Panc1 (cell line): ENCODE data around the gene RARRES2. TPM values are rescaled to one million over a fixed set of nuclear protein-coding genes. Genes with fewer than 3 reads are reported as not detected.

Experiments
- ATAC-seq: fragments of 200-7000 bp; cut with Tn5 transposase; 2 replicates; pipeline ENCODE4 v1.9.1; 2020; ENCODE audit warnings: mild to moderate bottlenecking, moderate library complexity
- BruUV-seq: library from RNA; stranded (reverse); fragments of 400-500 nt; replicated peaks from 2 replicates; lab custom pipeline; 2021; lab: Mats Ljungman, UMichigan
- CTCF ChIA-PET: fragments of 300-600 bp; sonication (Branson Sonifier 250); formaldehyde crosslinking; loops from one replicate; lab custom pipeline; 2022; ENCODE audit warnings: antibody characterized with exemption; lab: Charles Lee
- POLR2A ChIA-PET: fragments of 300-600 bp; sonication (Branson Sonifier 250); formaldehyde crosslinking; loops from one replicate; lab custom pipeline; 2022; ENCODE audit warnings: antibody characterized with exemption; lab: Charles Lee
- DNase-seq: peaks from one replicate; pipeline ENCODE4 v3.0.0-alpha.2; 2010; ENCODE audit warnings: low read depth, low spot score
- H3K27ac ChIP-seq: 2 replicates; pipeline ENCODE4 v1.5.1; 2011; ENCODE audit warnings: mild to moderate bottlenecking, low read length, inconsistent platforms
- H3K27me3 ChIP-seq: fragments of 200-500 bp; sonication (Bioruptor generic); 2 replicates; pipeline ENCODE4 v1.6.0; 2014; ENCODE audit warnings: low read length, inconsistent platforms; ENCODE audit not compliant: control insufficient read depth, insufficient read depth
- H3K36me3 ChIP-seq: fragments of 200-500 bp; sonication (Bioruptor generic); 2 replicates; pipeline ENCODE4 v1.5.1; 2014; ENCODE audit warnings: inconsistent platforms, mild to moderate bottlenecking, low read length, moderate library complexity; ENCODE audit not compliant: control insufficient read depth, insufficient read depth
- H3K4me1 ChIP-seq: 2 replicates; pipeline ENCODE4 v1.5.1; 2011; ENCODE audit warnings: inconsistent platforms, mild to moderate bottlenecking, low read length, moderate library complexity; ENCODE audit not compliant: control insufficient read depth, insufficient read depth
- H3K4me3 ChIP-seq, 2 experiments: 2 replicates each; pipeline ENCODE4 v1.5.1; 2011 to 2012; ENCODE audit warnings: low read depth in 2 of 2, low read length in 2 of 2, mild to moderate bottlenecking in 2 of 2, inconsistent platforms in 1 of 2, moderate library complexity in 1 of 2
- H3K9me3 ChIP-seq: fragments of 200-500 bp; sonication (Bioruptor generic); 2 replicates; pipeline ENCODE4 v1.5.1; 2014; ENCODE audit warnings: low read depth, mild to moderate bottlenecking, inconsistent platforms, low read length, moderate library complexity; ENCODE audit not compliant: control insufficient read depth, insufficient read depth
- POLR2AphosphoS5 ChIP-seq: IDR thresholded peaks from 2 replicates; pipeline ENCODE4 v1.6.1; 2012; ENCODE audit warnings: mild to moderate bottlenecking, low read depth, low read length, moderate library complexity
- SIN3A ChIP-seq: IDR thresholded peaks from 2 replicates; pipeline ENCODE4 v1.6.1; 2012; ENCODE audit warnings: low read depth, mild to moderate bottlenecking, low read length, moderate library complexity, borderline replicate concordance; ENCODE audit not compliant: insufficient read depth
- TCF7L2 ChIP-seq: IDR thresholded peaks from 2 replicates; pipeline ENCODE4 v1.6.1; 2011; ENCODE audit warnings: mild to moderate bottlenecking, low read depth, low read length, inconsistent platforms
- in situ Hi-C: cut with HindIII; loops from 2 replicates; pipeline ENCODE4 v1.10.0; 2016; ENCODE audit warnings: low sequenced_read_pairs, low pct_unique_long_range_greater_than_20kb
- intact Hi-C: fragments of 100-400 bp; cut with micrococcal nuclease; formaldehyde crosslinking; loops from one replicate; pipeline ENCODE4 v1.10.0; 2022; ENCODE audit not compliant: unreplicated experiment
- total RNA-seq: library from RNA; stranded (reverse); gene quantifications from one replicate; pipeline ENCODE4 v1.2.1, GENCODE V29; 2021; ENCODE audit not compliant: unreplicated experiment
- TF ChIP-seq, protein P1 (sequence below): fragments of 450-650 bp; IDR thresholded peaks from 2 replicates; pipeline ENCODE4 v1.5.1; 2017; ENCODE audit warnings: mild to moderate bottlenecking
- TF ChIP-seq, protein P2 (sequence below), 2 experiments: IDR thresholded peaks; 2 replicates each; pipeline ENCODE4 v1.6.1; 2011 to 2012; ENCODE audit warnings: low read depth in 2 of 2, control low read depth in 1 of 2, low read length in 1 of 2, mild to moderate bottlenecking in 1 of 2, moderate library complexity in 1 of 2; ENCODE audit not compliant: insufficient read depth in 1 of 2

RARRES2 gene
- total RNA-seq, 1 experiment from 2014 or later: 1.1 TPM

DNA sequence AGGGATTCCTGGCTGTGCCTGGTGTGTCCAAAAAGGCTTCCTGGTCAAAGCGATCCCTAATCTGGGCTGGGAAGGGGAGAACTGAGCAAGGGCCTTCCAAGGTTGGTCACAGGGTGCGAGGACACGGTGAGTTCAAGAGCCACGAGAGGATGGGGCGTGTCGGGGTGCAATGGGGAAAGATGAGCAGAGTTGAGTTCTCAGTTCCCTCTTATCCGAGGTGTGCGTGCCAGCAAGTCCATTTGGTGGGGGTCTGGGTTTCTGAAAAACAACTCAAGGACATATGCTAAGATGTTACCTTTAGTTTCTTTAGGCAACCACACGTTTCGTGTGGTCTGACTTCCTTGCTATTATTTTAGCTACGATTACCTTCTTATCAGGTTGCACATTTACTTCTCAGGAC, 39.0 kb upstream of the RARRES2 start:
- no peak for TF ChIP-seq POLR2AphosphoS5
- TF ChIP-seq SIN3A: no peak
- TF ChIP-seq, protein P1, sequence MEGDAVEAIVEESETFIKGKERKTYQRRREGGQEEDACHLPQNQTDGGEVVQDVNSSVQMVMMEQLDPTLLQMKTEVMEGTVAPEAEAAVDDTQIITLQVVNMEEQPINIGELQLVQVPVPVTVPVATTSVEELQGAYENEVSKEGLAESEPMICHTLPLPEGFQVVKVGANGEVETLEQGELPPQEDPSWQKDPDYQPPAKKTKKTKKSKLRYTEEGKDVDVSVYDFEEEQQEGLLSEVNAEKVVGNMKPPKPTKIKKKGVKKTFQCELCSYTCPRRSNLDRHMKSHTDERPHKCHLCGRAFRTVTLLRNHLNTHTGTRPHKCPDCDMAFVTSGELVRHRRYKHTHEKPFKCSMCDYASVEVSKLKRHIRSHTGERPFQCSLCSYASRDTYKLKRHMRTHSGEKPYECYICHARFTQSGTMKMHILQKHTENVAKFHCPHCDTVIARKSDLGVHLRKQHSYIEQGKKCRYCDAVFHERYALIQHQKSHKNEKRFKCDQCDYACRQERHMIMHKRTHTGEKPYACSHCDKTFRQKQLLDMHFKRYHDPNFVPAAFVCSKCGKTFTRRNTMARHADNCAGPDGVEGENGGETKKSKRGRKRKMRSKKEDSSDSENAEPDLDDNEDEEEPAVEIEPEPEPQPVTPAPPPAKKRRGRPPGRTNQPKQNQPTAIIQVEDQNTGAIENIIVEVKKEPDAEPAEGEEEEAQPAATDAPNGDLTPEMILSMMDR: no peak
- TF ChIP-seq, protein P2, sequence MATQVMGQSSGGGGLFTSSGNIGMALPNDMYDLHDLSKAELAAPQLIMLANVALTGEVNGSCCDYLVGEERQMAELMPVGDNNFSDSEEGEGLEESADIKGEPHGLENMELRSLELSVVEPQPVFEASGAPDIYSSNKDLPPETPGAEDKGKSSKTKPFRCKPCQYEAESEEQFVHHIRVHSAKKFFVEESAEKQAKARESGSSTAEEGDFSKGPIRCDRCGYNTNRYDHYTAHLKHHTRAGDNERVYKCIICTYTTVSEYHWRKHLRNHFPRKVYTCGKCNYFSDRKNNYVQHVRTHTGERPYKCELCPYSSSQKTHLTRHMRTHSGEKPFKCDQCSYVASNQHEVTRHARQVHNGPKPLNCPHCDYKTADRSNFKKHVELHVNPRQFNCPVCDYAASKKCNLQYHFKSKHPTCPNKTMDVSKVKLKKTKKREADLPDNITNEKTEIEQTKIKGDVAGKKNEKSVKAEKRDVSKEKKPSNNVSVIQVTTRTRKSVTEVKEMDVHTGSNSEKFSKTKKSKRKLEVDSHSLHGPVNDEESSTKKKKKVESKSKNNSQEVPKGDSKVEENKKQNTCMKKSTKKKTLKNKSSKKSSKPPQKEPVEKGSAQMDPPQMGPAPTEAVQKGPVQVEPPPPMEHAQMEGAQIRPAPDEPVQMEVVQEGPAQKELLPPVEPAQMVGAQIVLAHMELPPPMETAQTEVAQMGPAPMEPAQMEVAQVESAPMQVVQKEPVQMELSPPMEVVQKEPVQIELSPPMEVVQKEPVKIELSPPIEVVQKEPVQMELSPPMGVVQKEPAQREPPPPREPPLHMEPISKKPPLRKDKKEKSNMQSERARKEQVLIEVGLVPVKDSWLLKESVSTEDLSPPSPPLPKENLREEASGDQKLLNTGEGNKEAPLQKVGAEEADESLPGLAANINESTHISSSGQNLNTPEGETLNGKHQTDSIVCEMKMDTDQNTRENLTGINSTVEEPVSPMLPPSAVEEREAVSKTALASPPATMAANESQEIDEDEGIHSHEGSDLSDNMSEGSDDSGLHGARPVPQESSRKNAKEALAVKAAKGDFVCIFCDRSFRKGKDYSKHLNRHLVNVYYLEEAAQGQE (IDR thresholded peaks at IDR 0.05; ENCODE audit: insufficient read depth in 1 of 2, low read depth in 2 of 2, low read length in 1 of 2): no peak
- TF ChIP-seq TCF7L2: no peak
- Histone ChIP-seq H3K9me3 (no peaks in the 10 kb centered on the region), H3K36me3 (no peaks in the 10 kb centered on the region; the same call in 1 of the 2 replicates), H3K4me3 (peak overlapping the region; percentile 92 to 96), H3K27ac (peak overlapping the region; percentile 96), H3K4me1 (peaks cover 60% of the 10 kb centered on the region), H3K27me3 (no peaks in the 10 kb centered on the region)
- BruUV-seq: no TSS peak
- ATAC-seq (no peak), DNase-seq (no peak)
- ChIA-PET CTCF (no interaction called here), POLR2A (no interaction called here)
- in situ Hi-C loops (no loop called here), intact Hi-C loops (no loop called here)

DNA sequence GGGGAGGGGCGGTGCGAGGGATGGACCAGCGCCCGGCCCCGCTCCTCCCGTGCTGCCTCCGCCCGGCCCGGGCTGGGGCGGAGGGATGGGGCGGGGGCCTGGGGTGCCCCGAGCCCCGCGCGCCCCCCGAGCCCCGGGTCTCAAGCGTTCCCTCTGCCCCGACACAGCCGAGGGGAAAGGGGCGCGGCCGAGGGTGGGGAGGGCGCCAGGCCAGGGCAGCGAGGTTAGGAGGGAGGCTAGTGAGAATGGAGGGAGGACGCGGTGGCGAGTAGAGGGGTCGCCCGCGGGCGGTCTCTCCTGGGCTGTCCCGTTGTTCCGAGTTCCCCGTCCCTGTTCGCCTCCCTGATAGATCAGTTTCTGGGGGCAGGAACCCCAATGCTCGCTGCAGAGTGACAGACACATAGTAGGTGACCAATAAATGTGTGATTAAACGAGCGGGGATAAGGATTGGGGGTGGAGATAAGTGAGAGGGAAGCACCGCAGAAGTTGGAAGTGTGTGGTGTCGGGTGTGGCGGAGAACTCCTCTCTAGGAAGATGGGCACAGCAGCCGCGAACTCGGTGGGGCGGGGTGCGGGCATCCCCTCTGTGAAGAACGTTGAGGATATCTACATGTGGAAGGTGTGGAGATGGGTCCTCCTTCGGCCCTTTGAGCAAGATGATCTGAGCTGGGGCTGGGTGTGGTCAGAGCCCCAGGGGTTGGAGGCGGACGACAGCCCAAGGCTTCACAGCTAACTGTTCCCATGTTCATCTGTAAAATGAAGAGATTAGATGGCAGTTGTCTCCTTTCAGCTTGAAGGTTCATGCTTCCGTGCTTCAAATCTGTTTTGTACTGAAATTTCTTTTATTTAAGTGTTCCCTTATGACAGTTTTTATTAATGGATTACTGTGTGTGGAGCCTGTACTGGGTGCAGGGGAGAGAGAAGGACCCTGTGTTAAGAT, 38.3 kb upstream of the RARRES2 start:
- no peaks in the 10 kb centered on the region for H3K9me3 ChIP-seq
- H3K4me1 ChIP-seq: peaks cover 61% of the 10 kb centered on the region
- no peaks in the 10 kb centered on the region for H3K27me3 ChIP-seq
- in situ Hi-C loops (no loop called here), intact Hi-C loops (no loop called here)
- peak overlapping the region; percentile 92 to 96 for H3K4me3 ChIP-seq
- BruUV-seq: TSS peak; percentile 55
- POLR2A ChIA-PET: interaction anchor here (0.6 kb wide), 1 partner anchor 54 kb away, joined by 3 read pairs; no protein-coding TSS in a partner anchor
- ATAC-seq: peak; percentile 35
- DNase-seq: no peak
- TF ChIP-seq POLR2AphosphoS5 (no peak), SIN3A (no peak), TCF7L2 (no peak)
- TF ChIP-seq, protein P1: no peak
- TF ChIP-seq, protein P2 (IDR thresholded peaks at IDR 0.05; ENCODE audit: insufficient read depth in 1 of 2, low read depth in 2 of 2, low read length in 1 of 2): no peak
- H3K27ac ChIP-seq: peak overlapping the region; percentile 96
- no peaks in the 10 kb centered on the region; the same call in 1 of the 2 replicates for H3K36me3 ChIP-seq
- CTCF ChIA-PET: no interaction called here
